Measurements from ENCODE around the gene ZXDC.

Gene ZXDC

GRCh38 chr3:126407412-126408044 is 68.2 kb downstream of the ZXDC start:
- Mint-ChIP-seq H3K27ac (no peak overlapping the region), H3K4me1 (no peaks in the 10 kb centered on the region), H3K27me3 (peaks cover 46% of the 10 kb centered on the region), H3K36me3 (ENCODE audit: low read depth) (no peaks in the 10 kb centered on the region), H3K9me3 (no peaks in the 10 kb centered on the region), H3K4me3 (no peak overlapping the region)
- no peak for DNase-seq
- ATAC-seq: no peak

DNA sequence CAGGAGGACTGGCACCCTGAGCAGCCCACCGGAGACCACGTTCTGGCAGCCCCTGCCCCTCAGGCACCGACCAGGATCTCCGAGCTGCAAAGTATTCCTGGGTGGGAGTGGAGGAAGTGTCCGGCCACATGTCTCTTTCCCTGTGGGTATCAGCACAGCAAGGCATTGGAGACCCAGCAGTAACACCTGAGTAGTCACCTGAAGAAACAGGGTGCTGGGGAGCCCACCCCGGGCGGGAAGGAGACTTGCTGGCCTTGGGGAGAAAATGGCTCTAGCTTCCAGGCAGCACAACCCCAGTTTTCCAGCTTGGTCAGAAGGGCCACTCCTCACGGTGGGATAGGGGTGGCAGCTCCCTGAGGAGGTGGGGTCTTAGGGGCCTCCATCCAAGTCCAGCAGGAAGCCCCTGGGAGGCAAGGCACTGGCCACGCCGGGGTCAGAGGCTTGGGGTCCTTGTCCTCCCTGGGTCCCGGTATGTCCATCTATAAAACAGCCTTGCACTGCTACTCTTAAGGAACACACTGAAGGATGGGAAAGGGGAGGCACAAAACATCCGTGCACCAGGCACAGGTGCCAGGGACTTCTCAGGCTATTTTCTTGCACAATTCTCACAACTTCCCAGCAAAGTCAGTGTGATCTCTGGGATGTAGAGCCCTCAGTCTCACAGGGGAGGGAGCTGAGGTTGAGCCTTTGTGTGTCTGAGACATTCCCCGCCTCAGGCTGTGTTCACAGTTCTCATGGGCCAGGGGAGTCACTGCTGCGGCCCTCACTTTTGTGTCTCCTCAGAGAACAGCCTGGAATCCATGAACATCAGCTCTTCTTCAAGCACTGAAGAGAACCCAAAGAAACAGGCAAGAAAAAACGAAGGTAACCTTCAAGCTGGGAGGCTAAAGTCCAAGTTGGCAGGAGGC is 69.0 kb downstream of the ZXDC start:
- peaks cover 43% of the 10 kb centered on the region for H3K27me3 Mint-ChIP-seq
- DNase-seq: no peak
- H3K36me3 Mint-ChIP-seq (ENCODE audit: low read depth): no peaks in the 10 kb centered on the region
- no peak for ATAC-seq
- H3K27ac Mint-ChIP-seq: no peak overlapping the region
- no peaks in the 10 kb centered on the region for H3K4me1 Mint-ChIP-seq
- no peak overlapping the region for H3K4me3 Mint-ChIP-seq
- H3K9me3 Mint-ChIP-seq: no peaks in the 10 kb centered on the region

DNA sequence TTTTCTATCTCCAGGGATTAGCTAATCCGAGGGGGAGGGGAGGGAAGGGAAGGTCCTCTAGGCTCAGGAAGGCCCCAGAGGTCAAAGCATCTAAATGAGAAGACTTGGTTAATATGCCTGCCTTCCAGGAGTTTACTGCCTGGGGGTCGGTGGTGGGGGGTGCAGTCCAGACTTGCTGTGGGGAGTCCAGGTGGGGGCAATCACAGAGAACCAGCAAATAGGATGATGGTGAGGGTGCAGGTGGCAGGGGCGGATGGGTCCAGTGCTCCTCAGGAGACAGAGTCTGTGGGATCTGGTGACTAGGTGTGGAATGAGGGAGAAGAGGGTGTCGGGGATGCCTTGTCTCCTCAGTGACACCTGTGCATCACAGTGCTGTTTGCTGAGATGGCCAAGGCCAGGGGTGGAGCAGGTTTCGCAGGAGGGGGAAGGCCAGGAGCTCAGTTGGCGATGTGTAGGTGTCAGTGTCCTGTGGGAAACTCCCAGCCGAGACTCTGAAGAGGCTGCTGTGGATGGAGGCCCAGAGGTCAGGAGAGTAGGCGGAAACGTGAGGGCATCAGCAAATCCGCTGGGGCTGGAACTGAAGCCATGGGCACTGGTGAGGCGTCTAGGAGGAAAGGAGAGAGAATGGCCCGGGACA is 72.9 kb downstream of the ZXDC start:
- Mint-ChIP-seq H3K4me1 (no peaks in the 10 kb centered on the region), H3K36me3 (ENCODE audit: low read depth) (no peaks in the 10 kb centered on the region), H3K27me3 (peaks cover 17% of the 10 kb centered on the region), H3K4me3 (no peak overlapping the region), H3K27ac (no peak overlapping the region), H3K9me3 (no peaks in the 10 kb centered on the region)
- no peak for ATAC-seq
- no peak for DNase-seq

GRCh38 chr3:126402178-126402577 is 73.5 kb downstream of the ZXDC start:
- Mint-ChIP-seq H3K27ac (no peak overlapping the region), H3K9me3 (no peaks in the 10 kb centered on the region), H3K27me3 (peaks cover 14% of the 10 kb centered on the region), H3K4me1 (no peaks in the 10 kb centered on the region), H3K4me3 (no peak overlapping the region), H3K36me3 (ENCODE audit: low read depth) (no peaks in the 10 kb centered on the region)
- ATAC-seq (no peak), DNase-seq (no peak)

GRCh38 chr3:126401611-126402160 is 74.0 kb downstream of the ZXDC start:
- Mint-ChIP-seq H3K27ac (no peak overlapping the region), H3K36me3 (ENCODE audit: low read depth) (no peaks in the 10 kb centered on the region), H3K27me3 (peaks cover 12% of the 10 kb centered on the region), H3K4me3 (no peak overlapping the region), H3K4me1 (no peaks in the 10 kb centered on the region), H3K9me3 (no peaks in the 10 kb centered on the region)
- DNase-seq (no peak), ATAC-seq (no peak)

DNA sequence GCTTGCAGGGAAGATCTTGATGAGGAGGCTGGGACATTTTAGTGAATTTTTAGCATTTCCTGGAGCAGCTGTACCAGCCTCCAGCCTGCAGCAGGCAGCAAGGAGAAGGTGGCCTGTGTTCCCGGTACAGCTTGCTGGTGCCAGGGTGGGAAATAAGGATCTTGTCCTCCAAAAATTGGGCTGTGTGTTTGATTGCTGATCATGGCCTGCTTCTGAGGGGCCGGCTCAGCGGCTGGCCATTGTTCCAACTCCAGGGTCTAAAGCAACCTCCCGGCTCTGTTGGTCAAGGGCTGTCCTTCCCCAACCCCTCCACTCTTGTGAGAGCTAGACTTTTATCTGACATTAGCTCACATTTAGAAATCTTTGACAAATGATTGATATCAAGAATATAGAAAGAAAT is 75.9 kb downstream of the ZXDC start:
- no peak for DNase-seq
- no peaks in the 10 kb centered on the region for H3K9me3 Mint-ChIP-seq
- no peak overlapping the region for H3K27ac Mint-ChIP-seq
- ATAC-seq: no peak
- no peaks in the 10 kb centered on the region for H3K36me3 Mint-ChIP-seq (ENCODE audit: low read depth)
- H3K4me1 Mint-ChIP-seq: no peaks in the 10 kb centered on the region
- peaks cover 16% of the 10 kb centered on the region for H3K27me3 Mint-ChIP-seq
- H3K4me3 Mint-ChIP-seq: no peak overlapping the region

DNA sequence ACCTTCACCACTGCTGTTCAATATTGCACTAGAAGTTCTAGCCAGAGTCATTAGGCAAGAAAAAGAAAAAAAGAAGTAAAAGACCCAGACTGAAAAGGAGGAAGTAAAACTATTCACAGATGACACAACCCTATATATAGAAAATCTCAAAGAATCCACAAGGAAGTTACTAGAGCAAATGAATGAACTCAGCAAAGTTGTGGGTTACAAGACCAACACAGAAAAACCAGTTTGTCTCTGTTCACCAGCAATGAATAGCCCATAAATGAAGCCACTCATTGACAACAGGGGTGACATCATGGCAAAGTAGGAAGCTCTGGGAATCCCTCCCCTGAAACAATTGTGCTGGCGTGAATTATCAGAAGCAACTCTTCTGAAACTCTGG is 76.3 kb downstream of the ZXDC start:
- no peak for DNase-seq
- H3K27ac Mint-ChIP-seq: no peak overlapping the region
- no peaks in the 10 kb centered on the region for H3K9me3 Mint-ChIP-seq

GRCh38 chr3:126398423-126399350 is 77.0 kb downstream of the ZXDC start:
- peaks cover 23% of the 10 kb centered on the region for H3K27me3 Mint-ChIP-seq
- H3K27ac Mint-ChIP-seq: no peak overlapping the region
- ATAC-seq: no peak
- DNase-seq: no peak
- no peak overlapping the region for H3K4me3 Mint-ChIP-seq
- no peaks in the 10 kb centered on the region for H3K36me3 Mint-ChIP-seq (ENCODE audit: low read depth)
- no peaks in the 10 kb centered on the region for H3K9me3 Mint-ChIP-seq
- no peaks in the 10 kb centered on the region for H3K4me1 Mint-ChIP-seq

More for the DNA sequence above, 76.3 kb downstream of the ZXDC start:
- no peaks in the 10 kb centered on the region for H3K4me1 Mint-ChIP-seq
- H3K36me3 Mint-ChIP-seq (ENCODE audit: low read depth): no peaks in the 10 kb centered on the region
- no peak overlapping the region for H3K4me3 Mint-ChIP-seq
- peaks cover 17% of the 10 kb centered on the region for H3K27me3 Mint-ChIP-seq
- ATAC-seq: no peak

DNA sequence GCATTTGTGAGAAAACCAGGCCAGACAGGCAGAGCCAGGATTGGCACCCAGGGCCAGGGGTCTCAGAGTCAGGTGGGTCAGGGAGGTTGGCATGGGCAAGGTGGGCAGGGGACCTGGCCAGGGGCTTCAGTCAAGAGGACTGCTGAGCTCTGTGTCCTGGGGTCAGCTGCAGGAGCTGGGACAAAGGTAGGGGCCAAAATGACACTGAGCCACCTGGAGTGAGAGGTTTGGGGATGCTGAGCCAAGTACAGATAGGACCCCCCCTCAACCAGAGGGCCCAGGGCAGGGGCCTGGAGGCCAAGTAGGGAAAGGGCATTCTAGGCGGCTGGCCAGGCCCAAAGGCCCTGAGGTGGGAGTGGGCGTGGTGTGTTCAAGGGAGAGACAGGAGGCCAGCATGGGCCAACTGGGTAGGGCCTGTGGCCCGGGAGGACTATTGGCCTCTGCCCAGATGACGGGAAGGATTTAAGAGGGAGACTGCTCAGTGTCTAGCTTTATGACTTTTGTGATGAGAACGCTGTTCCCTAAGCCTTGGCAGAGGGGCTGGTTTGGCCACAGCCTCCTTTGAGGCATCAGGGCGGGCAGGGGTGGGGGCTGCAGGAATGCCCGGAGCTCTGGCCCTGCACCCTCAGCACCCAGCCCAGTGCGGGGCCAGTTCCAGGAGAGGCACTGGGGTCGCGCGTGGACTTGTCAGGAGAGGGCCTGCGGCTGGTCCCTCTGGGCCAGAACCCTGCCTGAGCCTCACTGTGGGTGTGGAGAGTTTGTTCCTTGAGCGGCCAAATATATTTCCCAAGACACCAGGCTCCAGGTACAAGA is 77.9 kb downstream of the ZXDC start:
- H3K36me3 Mint-ChIP-seq (ENCODE audit: low read depth): no peaks in the 10 kb centered on the region
- H3K4me1 Mint-ChIP-seq: no peaks in the 10 kb centered on the region
- DNase-seq: no peak
- peaks cover 29% of the 10 kb centered on the region for H3K27me3 Mint-ChIP-seq
- H3K4me3 Mint-ChIP-seq: no peak overlapping the region
- H3K27ac Mint-ChIP-seq: no peak overlapping the region
- H3K9me3 Mint-ChIP-seq: no peaks in the 10 kb centered on the region
- ATAC-seq: no peak

- Mint-ChIP-seq H3K9me3 (no peaks in the 10 kb centered on the region), H3K27ac (no peak overlapping the region), H3K4me1 (no peaks in the 10 kb centered on the region), H3K27me3 (peaks cover 31% of the 10 kb centered on the region), H3K4me3 (no peak overlapping the region), H3K36me3 (ENCODE audit: low read depth) (no peaks in the 10 kb centered on the region)
- ATAC-seq: no peak
- no peak for DNase-seq
Observed at GRCh38 chr3:126396536-126396935, 79.2 kb downstream of the ZXDC start.

GRCh38 chr3:126395846-126396513 is 79.7 kb downstream of the ZXDC start:
- peaks cover 35% of the 10 kb centered on the region for H3K27me3 Mint-ChIP-seq
- H3K4me1 Mint-ChIP-seq: no peaks in the 10 kb centered on the region
- H3K4me3 Mint-ChIP-seq: no peak overlapping the region
- DNase-seq: no peak
- H3K36me3 Mint-ChIP-seq (ENCODE audit: low read depth): no peaks in the 10 kb centered on the region
- H3K27ac Mint-ChIP-seq: no peak overlapping the region
- no peak for ATAC-seq
- H3K9me3 Mint-ChIP-seq: no peaks in the 10 kb centered on the region

- DNase-seq: no peak
- H3K4me3 Mint-ChIP-seq: no peak overlapping the region
- peaks cover 39% of the 10 kb centered on the region for H3K27me3 Mint-ChIP-seq
- ATAC-seq: no peak
- H3K4me1 Mint-ChIP-seq: no peaks in the 10 kb centered on the region
- no peak overlapping the region for H3K27ac Mint-ChIP-seq
- no peaks in the 10 kb centered on the region for H3K36me3 Mint-ChIP-seq (ENCODE audit: low read depth)
- H3K9me3 Mint-ChIP-seq: no peaks in the 10 kb centered on the region
Observed at GRCh38 chr3:126394977-126395321, 80.7 kb downstream of the ZXDC start.

Measured in activated naive CD8-positive, alpha-beta T cell treated with anti-CD3 and anti-CD28 coated beads, Interleukin-2, amount 50 U/mL, for 24 hours (primary cell).